ENCODE measurements around the gene STARD7.
A peak's percentile ranks its signal among the peaks of the same experiment; 100 is the strongest.

STARD7 gene

DNA sequence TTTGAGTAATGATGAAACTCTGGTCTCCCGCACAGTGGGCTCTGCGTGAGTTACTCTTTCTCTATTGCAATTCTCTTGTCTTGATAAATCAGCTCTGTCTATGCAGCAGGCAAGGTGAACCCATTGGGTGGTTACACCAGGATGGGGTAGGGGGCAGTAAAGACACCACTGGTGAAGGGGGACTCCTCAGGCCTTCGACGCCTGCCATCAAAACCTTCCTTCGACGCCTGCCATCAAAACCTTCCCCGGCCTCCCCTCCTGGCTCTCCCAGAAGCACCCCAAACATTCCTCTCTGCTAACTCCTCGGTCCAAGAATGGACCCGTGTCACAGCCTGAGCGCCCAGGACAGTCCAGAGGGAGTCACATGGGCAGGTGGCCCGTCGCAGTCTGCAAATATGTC lies 4.8 kb upstream of the STARD7 start:
- no peaks in the 10 kb centered on the region for H3K4me1 ChIP-seq (ENCODE audit: insufficient read depth, poor library complexity, severe bottlenecking)
- no peak overlapping the region for H3K27ac ChIP-seq (ENCODE audit: poor library complexity, severe bottlenecking)
- H3K9me3 ChIP-seq (ENCODE audit: severe bottlenecking): no peaks in the 10 kb centered on the region
- DNase-seq (ENCODE audit: low spot score) (no peak), ATAC-seq (ENCODE audit: low read depth) (no peak)
- TF ChIP-seq, protein P1, sequence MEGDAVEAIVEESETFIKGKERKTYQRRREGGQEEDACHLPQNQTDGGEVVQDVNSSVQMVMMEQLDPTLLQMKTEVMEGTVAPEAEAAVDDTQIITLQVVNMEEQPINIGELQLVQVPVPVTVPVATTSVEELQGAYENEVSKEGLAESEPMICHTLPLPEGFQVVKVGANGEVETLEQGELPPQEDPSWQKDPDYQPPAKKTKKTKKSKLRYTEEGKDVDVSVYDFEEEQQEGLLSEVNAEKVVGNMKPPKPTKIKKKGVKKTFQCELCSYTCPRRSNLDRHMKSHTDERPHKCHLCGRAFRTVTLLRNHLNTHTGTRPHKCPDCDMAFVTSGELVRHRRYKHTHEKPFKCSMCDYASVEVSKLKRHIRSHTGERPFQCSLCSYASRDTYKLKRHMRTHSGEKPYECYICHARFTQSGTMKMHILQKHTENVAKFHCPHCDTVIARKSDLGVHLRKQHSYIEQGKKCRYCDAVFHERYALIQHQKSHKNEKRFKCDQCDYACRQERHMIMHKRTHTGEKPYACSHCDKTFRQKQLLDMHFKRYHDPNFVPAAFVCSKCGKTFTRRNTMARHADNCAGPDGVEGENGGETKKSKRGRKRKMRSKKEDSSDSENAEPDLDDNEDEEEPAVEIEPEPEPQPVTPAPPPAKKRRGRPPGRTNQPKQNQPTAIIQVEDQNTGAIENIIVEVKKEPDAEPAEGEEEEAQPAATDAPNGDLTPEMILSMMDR (IDR thresholded peaks at IDR 0.05; ENCODE audit: poor library complexity, severe bottlenecking): no peak
- H3K4me3 ChIP-seq (ENCODE audit: severe bottlenecking): no peak overlapping the region
- H3K36me3 ChIP-seq (ENCODE audit: low read depth): no peaks in the 10 kb centered on the region
- H3K27me3 ChIP-seq (ENCODE audit: insufficient read depth, poor library complexity, severe bottlenecking): no peaks in the 10 kb centered on the region

DNA sequence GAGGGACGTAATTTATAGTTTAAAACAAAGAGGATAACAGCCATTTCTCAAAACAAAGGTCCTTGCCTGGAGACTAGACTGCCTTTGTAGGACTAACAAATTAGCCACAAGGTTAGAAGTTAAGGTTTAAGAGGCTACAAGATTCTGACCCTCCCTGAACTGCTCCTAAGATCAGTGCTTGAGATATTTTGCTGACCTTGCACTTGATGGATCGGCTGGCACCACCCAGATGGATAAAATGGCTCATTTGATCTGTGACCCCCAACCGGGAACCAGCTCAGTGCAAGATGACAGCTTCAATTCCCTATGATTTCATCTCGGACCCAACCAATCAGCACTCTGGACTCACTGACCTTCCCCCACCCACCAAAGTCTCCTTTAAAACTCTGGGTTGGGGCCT lies 3.7 kb upstream of the STARD7 start:
- H3K4me3 ChIP-seq (ENCODE audit: severe bottlenecking): no peak overlapping the region
- ATAC-seq (ENCODE audit: low read depth): no peak
- TF ChIP-seq, protein P1 (IDR thresholded peaks at IDR 0.05; ENCODE audit: poor library complexity, severe bottlenecking): no peak

DNA sequence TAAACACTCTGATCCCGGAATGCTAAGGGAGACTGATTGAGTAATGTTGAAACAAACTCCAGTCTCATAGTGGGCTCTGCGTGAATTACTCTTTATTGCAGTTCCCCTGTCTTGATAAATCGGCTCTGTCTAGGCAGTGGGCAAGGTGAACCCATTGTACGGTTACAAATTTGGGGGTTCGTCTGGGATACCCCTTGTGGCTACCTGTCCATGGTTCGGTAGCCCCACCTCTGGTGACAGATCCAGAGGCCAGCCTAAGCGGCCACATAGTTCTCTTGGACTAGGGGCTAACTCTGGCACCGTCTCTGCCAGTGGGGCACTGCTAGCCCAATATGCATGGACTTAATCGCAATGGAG lies 1.1 kb upstream of the STARD7 start:
- Histone ChIP-seq H3K4me1 (ENCODE audit: insufficient read depth, poor library complexity, severe bottlenecking) (peaks cover 19% of the 10 kb centered on the region), H3K36me3 (ENCODE audit: low read depth) (peaks cover 12% of the 10 kb centered on the region), H3K9me3 (ENCODE audit: severe bottlenecking) (no peaks in the 10 kb centered on the region), H3K4me3 (ENCODE audit: severe bottlenecking) (no peak overlapping the region), H3K27ac (ENCODE audit: poor library complexity, severe bottlenecking) (peak overlapping the region; percentile 77), H3K27me3 (ENCODE audit: insufficient read depth, poor library complexity, severe bottlenecking) (no peaks in the 10 kb centered on the region)
- no peak for DNase-seq (ENCODE audit: low spot score)
- ATAC-seq (ENCODE audit: low read depth): no peak
- TF ChIP-seq, protein P1 (IDR thresholded peaks at IDR 0.05; ENCODE audit: poor library complexity, severe bottlenecking): no peak

More for the DNA sequence above, 3.7 kb upstream of the STARD7 start:
- no peak overlapping the region for H3K27ac ChIP-seq (ENCODE audit: poor library complexity, severe bottlenecking)
- no peaks in the 10 kb centered on the region; the same call in 1 of the 2 replicates for H3K36me3 ChIP-seq (ENCODE audit: low read depth)
- no peaks in the 10 kb centered on the region for H3K4me1 ChIP-seq (ENCODE audit: insufficient read depth, poor library complexity, severe bottlenecking)
- no peaks in the 10 kb centered on the region for H3K27me3 ChIP-seq (ENCODE audit: insufficient read depth, poor library complexity, severe bottlenecking)
- H3K9me3 ChIP-seq (ENCODE audit: severe bottlenecking): no peaks in the 10 kb centered on the region
- DNase-seq (ENCODE audit: low spot score): no peak

DNA sequence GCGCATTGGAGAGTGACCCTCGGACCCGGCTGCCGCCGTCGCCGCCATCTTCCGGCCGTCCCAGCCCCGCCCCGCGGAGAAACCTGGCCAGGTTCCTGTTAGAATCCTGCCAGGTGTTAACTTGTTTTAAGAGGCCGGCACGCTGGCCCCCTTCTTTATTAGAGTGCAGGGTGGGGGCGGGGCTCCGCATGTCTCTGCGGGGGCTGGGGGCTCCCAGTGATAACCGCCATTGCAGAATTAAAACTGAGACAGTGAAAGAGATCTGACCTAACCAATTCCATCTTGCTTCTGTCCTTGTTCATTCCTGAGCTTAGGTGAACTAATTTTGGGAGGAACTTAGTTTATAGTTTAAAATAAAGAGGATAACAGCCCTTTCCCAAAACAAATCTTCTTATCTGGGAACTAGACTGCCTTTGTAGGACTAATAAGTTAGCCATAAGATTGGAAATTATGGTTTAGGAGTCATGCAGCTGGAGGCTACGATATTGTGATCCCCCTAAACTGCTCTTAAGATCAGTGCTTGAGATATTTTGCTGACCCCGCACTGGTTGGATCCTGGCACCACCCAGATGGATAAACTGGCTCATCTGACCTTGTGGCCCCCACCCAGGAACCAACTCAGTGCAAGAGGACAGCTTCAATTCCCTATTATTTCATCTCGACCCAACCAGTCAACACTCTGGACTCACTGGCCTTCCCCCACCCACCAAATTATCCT lies 543 bp upstream of the STARD7 start:
- peaks cover 12% of the 10 kb centered on the region for H3K36me3 ChIP-seq (ENCODE audit: low read depth)
- H3K27ac ChIP-seq (ENCODE audit: poor library complexity, severe bottlenecking): peak overlapping the region; percentile 77
- ATAC-seq (ENCODE audit: low read depth): no peak
- peak overlapping the region; percentile 87 for H3K4me3 ChIP-seq (ENCODE audit: severe bottlenecking)
- peaks cover 19% of the 10 kb centered on the region for H3K4me1 ChIP-seq (ENCODE audit: insufficient read depth, poor library complexity, severe bottlenecking)
- H3K9me3 ChIP-seq (ENCODE audit: severe bottlenecking): no peaks in the 10 kb centered on the region
- TF ChIP-seq, protein P1 (IDR thresholded peaks at IDR 0.05; ENCODE audit: poor library complexity, severe bottlenecking): no peak
- no peaks in the 10 kb centered on the region for H3K27me3 ChIP-seq (ENCODE audit: insufficient read depth, poor library complexity, severe bottlenecking)
- DNase-seq (ENCODE audit: low spot score): no peak

DNA sequence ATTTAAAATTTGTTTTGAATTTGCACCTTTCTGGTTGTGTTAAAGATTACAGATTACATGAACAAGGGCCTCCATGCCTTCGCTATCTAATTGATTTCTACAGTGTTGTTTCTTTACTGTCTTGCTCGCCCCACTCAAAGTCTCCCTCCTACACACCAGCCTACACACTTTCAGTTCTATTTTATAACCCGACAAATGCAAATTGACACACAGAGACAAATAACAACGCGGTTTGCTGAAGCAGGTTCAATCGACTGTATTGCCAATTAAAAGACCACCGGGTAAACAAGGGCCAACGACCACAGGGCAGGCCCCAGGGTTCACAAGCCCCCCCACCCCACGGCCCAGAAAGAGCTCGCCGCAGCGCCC lies 869 bp downstream of the STARD7 start:
- no peaks in the 10 kb centered on the region for H3K9me3 ChIP-seq (ENCODE audit: severe bottlenecking)
- peaks cover 25% of the 10 kb centered on the region for H3K4me1 ChIP-seq (ENCODE audit: insufficient read depth, poor library complexity, severe bottlenecking)
- DNase-seq (ENCODE audit: low spot score) (no peak), ATAC-seq (ENCODE audit: low read depth) (no peak)
- no peaks in the 10 kb centered on the region for H3K27me3 ChIP-seq (ENCODE audit: insufficient read depth, poor library complexity, severe bottlenecking)
- TF ChIP-seq, protein P1 (IDR thresholded peaks at IDR 0.05; ENCODE audit: poor library complexity, severe bottlenecking): no peak
- peak overlapping the region; percentile 87 for H3K4me3 ChIP-seq (ENCODE audit: severe bottlenecking)
- peaks cover 16% of the 10 kb centered on the region for H3K36me3 ChIP-seq (ENCODE audit: low read depth)
- peak overlapping the region; percentile 77 for H3K27ac ChIP-seq (ENCODE audit: poor library complexity, severe bottlenecking)
